HepG2 (cell line): ENCODE measurements around the gene C1orf141. TPM values are rescaled to one million over a fixed set of nuclear protein-coding genes. Genes with fewer than 3 reads are reported as not detected.
A peak's percentile ranks its signal among the peaks of the same experiment; 100 is the strongest.

Source experiments
- CBFB ChIP-seq: sonication (generic); formaldehyde crosslinking; IDR thresholded peaks from 2 replicates; pipeline ENCODE4 v1.4.0; 2020; ENCODE audit warnings: missing genetic modification reagents
- MEIS1 ChIP-seq: sonication (generic); formaldehyde crosslinking; IDR thresholded peaks from 2 replicates; pipeline ENCODE4 v1.9.0; 2021; ENCODE audit warnings: mild to moderate bottlenecking, missing genetic modification reagents, moderate library complexity, borderline replicate concordance
- MYPOP ChIP-seq: sonication (generic); formaldehyde crosslinking; IDR thresholded peaks from 2 replicates; pipeline ENCODE4 v1.8.1; 2023; ENCODE audit warnings: mild to moderate bottlenecking, moderate library complexity, missing genetic modification reagents
- POLR2G ChIP-seq: fragments of 200-400 bp; formaldehyde crosslinking; IDR thresholded peaks from 2 replicates; pipeline ENCODE4 v1.6.1; 2018; ENCODE audit warnings: mild to moderate bottlenecking, low read depth, low read length, moderate library complexity
- SMAD3 ChIP-seq: sonication (generic); formaldehyde crosslinking; IDR thresholded peaks from 2 replicates; pipeline ENCODE4 v1.4.0; 2020; ENCODE audit warnings: missing genetic modification reagents
- SMARCE1 ChIP-seq: fragments of 450-650 bp; IDR thresholded peaks from 2 replicates; pipeline ENCODE4 v1.6.1; 2017; ENCODE audit warnings: borderline replicate concordance
- SNRNP70 ChIP-seq: fragments of 200-400 bp; formaldehyde crosslinking; IDR thresholded peaks from 2 replicates; pipeline ENCODE4 v1.6.1; 2017; ENCODE audit warnings: mild to moderate bottlenecking, low read depth, low read length, moderate library complexity
- TBL1XR1 ChIP-seq: fragments of 150-350 bp; IDR thresholded peaks from 2 replicates; pipeline ENCODE4 v1.6.1; 2014; ENCODE audit warnings: borderline replicate concordance, low read length; ENCODE audit not compliant: partially characterized antibody
- ZMYM4 ChIP-seq: sonication (generic); formaldehyde crosslinking; IDR thresholded peaks from 2 replicates; pipeline ENCODE4 v1.8.1; 2023; ENCODE audit warnings: mild to moderate bottlenecking, missing genetic modification reagents
- ZNF232 ChIP-seq: sonication (generic); formaldehyde crosslinking; IDR thresholded peaks from 2 replicates; pipeline ENCODE4 v1.4.0; 2020; ENCODE audit warnings: missing genetic modification reagents, borderline replicate concordance
- ZNF280B ChIP-seq: sonication (generic); formaldehyde crosslinking; IDR thresholded peaks from 2 replicates; pipeline ENCODE4 v1.5.0; 2020; ENCODE audit warnings: missing genetic modification reagents, mild to moderate bottlenecking, borderline replicate concordance
- ZNF407 ChIP-seq: sonication (generic); formaldehyde crosslinking; IDR thresholded peaks from one replicate; pipeline ENCODE4 v1.5.1; 2020; ENCODE audit warnings: mild to moderate bottlenecking, missing genetic modification reagents; ENCODE audit errors: not compliant biosample characterization
- ZNF567 ChIP-seq: sonication (generic); formaldehyde crosslinking; IDR thresholded peaks from 2 replicates; pipeline ENCODE4 v1.8.1; 2023; ENCODE audit warnings: mild to moderate bottlenecking, missing genetic modification reagents, borderline replicate concordance
- ZNF589 ChIP-seq: sonication (generic); formaldehyde crosslinking; conservative IDR thresholded peaks from 2 replicates; pipeline ENCODE4 v1.8.0; 2022; ENCODE audit warnings: mild to moderate bottlenecking, moderate library complexity, missing genetic modification reagents
- ZNF709 ChIP-seq: sonication (generic); formaldehyde crosslinking; IDR thresholded peaks from 2 replicates; pipeline ENCODE4 v1.5.0; 2020; ENCODE audit warnings: mild to moderate bottlenecking, missing genetic modification reagents
- ZNF883 ChIP-seq: sonication (generic); formaldehyde crosslinking; IDR thresholded peaks from 2 replicates; pipeline ENCODE4 v1.5.1; 2020; ENCODE audit warnings: mild to moderate bottlenecking, missing genetic modification reagents; ENCODE audit errors: not compliant biosample characterization
- polyA plus RNA-seq, 8 experiments: library from polyadenylated mRNA; depleted of rRNA in 3 of 8; stranded (reverse) in 7 of 8; unstranded in 1 of 8; fragments of >200 nt; fragmentation: Illumina TruSeq in 4 of 8; extraction: Trizol in 4 of 8; gene quantifications; 2 replicates each; pipeline versions ENCODE4 v1.2.1 to v1.2.3, GENCODE V29; 2011 to 2016; ENCODE audit warnings: low read depth in 4 of 8, missing spikeins in 1 of 8, mixed read lengths in 1 of 8; ENCODE audit not compliant: insufficient read depth in 1 of 8
- total RNA-seq, 5 experiments: library from RNA; depleted of rRNA; stranded (reverse); fragments of >200 nt; fragmentation: Illumina TruSeq; extraction: Trizol; gene quantifications; 2 replicates each; pipeline ENCODE4 v1.2.3, GENCODE V29; 2016; ENCODE audit warnings: low read depth in 1 of 5

The C1orf141 gene
- total and polyA plus RNA-seq, 2 of the 13 experiments (the other 11 are each of a cell fraction or from before 2014, with no cell fraction given), result not detected

- no peak for TF ChIP-seq MYPOP
- TF ChIP-seq CBFB (CRISPR knock-in tag), result no peak
- no peak for TF ChIP-seq ZNF883 (CRISPR knock-in tag)
- TF ChIP-seq MEIS1, result 0 out of 2 replicates have a peak, but pooled peaks have one; percentile 19
- no peak for TF ChIP-seq SMARCE1
- TF ChIP-seq ZNF280B (CRISPR knock-in tag), result no peak
- TF ChIP-seq POLR2G, result no peak
- no peak for TF ChIP-seq TBL1XR1
- no peak; the same call in 1 of the 2 replicates for TF ChIP-seq ZNF709 (CRISPR knock-in tag)
- TF ChIP-seq ZMYM4 (CRISPR knock-in tag), result no peak
- no peak for TF ChIP-seq ZNF232 (CRISPR knock-in tag)
- no peak for TF ChIP-seq SMAD3 (CRISPR knock-in tag)
- no peak for TF ChIP-seq ZNF567
- no peak for TF ChIP-seq SNRNP70
- peak; percentile 4 for TF ChIP-seq ZNF407 (CRISPR knock-in tag)
- no peak for TF ChIP-seq ZNF589 (CRISPR knock-in tag)
These were observed 81.8 kb downstream of the C1orf141 start (continued) for GRCh38 chr1:67052741-67053534.
